GM19468 (cell line): Measurements from ENCODE around the gene NCMAP.
"Not testable (repeated sequence)": the region's sequence is repeated elsewhere in the genome, so short reads cannot be mapped to it uniquely, and the experiment has no call there.

Source experiments
- ATAC-seq: cut with Tn5 transposase; IDR thresholded peaks from one replicate; pipeline ENCODE4 v1.9.1; 2021; ENCODE audit warnings: mild to moderate bottlenecking, moderate library complexity, moderate number of reproducible peaks; ENCODE audit not compliant: unreplicated experiment; ENCODE audit errors: extremely low read depth

Gene NCMAP

GRCh38 chr1:24555591-24556413 lies at the start of gene NCMAP:
Gene NCMAP (plus strand): TSS chr1:24556087. CDS start chr1:24595431, 39,344 bp downstream.
- no peak for ATAC-seq

GRCh38 chr1:24506691-24507381 lies 49.1 kb upstream of the NCMAP start:
- ATAC-seq, result no peak

GRCh38 chr1:24507405-24507804 lies 48.5 kb upstream of the NCMAP start:
- no peak for ATAC-seq

- no peak for ATAC-seq
Observed at GRCh38 chr1:24508911-24509310, 47.0 kb upstream of the NCMAP start.

GRCh38 chr1:24513706-24514105 lies 42.2 kb upstream of the NCMAP start:
- no peak for ATAC-seq

GRCh38 chr1:24514946-24515345 lies 40.9 kb upstream of the NCMAP start:
- ATAC-seq, result no peak

- ATAC-seq, result not testable (repeated sequence)
Observed at GRCh38 chr1:24515671-24516209, 40.1 kb upstream of the NCMAP start.

GRCh38 chr1:24516506-24516905 lies 39.4 kb upstream of the NCMAP start:
- ATAC-seq, result no peak

GRCh38 chr1:24517898-24518297 lies 38.0 kb upstream of the NCMAP start:
- ATAC-seq, result no peak

GRCh38 chr1:24520282-24520681 lies 35.6 kb upstream of the NCMAP start:
- not testable (repeated sequence) for ATAC-seq

- ATAC-seq, result no peak
Observed at GRCh38 chr1:24525606-24526005, 30.3 kb upstream of the NCMAP start.

GRCh38 chr1:24526045-24526444 lies 29.8 kb upstream of the NCMAP start:
- no peak for ATAC-seq

- ATAC-seq, result no peak
Observed at GRCh38 chr1:24526940-24527542, 28.8 kb upstream of the NCMAP start.

GRCh38 chr1:24528744-24529143 lies 27.1 kb upstream of the NCMAP start:
- ATAC-seq, result no peak

- ATAC-seq, result not testable (repeated sequence)
Observed at GRCh38 chr1:24529292-24529691, 26.6 kb upstream of the NCMAP start.

- ATAC-seq, result no peak
Observed at GRCh38 chr1:24535021-24535424, 20.9 kb upstream of the NCMAP start.

GRCh38 chr1:24535778-24536177 lies 20.1 kb upstream of the NCMAP start:
- ATAC-seq, result no peak

- no peak for ATAC-seq
Observed at GRCh38 chr1:24536391-24536840, 19.5 kb upstream of the NCMAP start.

GRCh38 chr1:24540051-24540905 lies 15.6 kb upstream of the NCMAP start:
- no peak for ATAC-seq
